HepG2 (cell line): ENCODE results near the gene DCTN4. TPM values are rescaled to one million over a fixed set of nuclear protein-coding genes. Genes with fewer than 3 reads are reported as not detected.

ENCODE experiments used
- ATAC-seq: fragments of 200-7000 bp; cut with Tn5 transposase; 3 replicates; pipeline ENCODE4 v1.9.1; 2020; ENCODE audit warnings: mild to moderate bottlenecking, moderate library complexity
- BruUV-seq: library from RNA; stranded (reverse); fragments of 400-500 nt; replicated peaks from 2 replicates; lab custom pipeline; 2021; lab: Mats Ljungman, UMichigan
- CTCF ChIA-PET: fragments of 300-600 bp; formaldehyde crosslinking; extraction: SDS; loops from one replicate; lab custom pipeline; 2021; ENCODE audit warnings: low total read pairs, inconsistent platforms, low intra/inter-chr PET ratio; lab: Yijun Ruan, JAX
- POLR2A ChIA-PET: fragments of 350-600 bp; sonication (Branson Sonifier 250); formaldehyde crosslinking; loops from one replicate; lab custom pipeline; 2020; ENCODE audit warnings: antibody characterized with exemption, inconsistent platforms; lab: Yijun Ruan, JAX
- DNase-seq: peaks from one replicate; pipeline ENCODE4 v3.0.0-alpha.2; 2015; ENCODE audit warnings: low spot score
- FAIRE-seq: peaks from 3 replicates; lab custom pipeline; 2011; peaks lifted over from hg19 to GRCh38; lab: Jason Lieb, UNC
- H2AFZ ChIP-seq: one replicate; pipeline ENCODE4 v1.6.1; 2011; ENCODE audit warnings: low read length, inconsistent platforms
- H3K27ac ChIP-seq: fragments of 300-600 bp; 3 replicates; pipeline ENCODE4 v1.8.0; 2011; ENCODE audit warnings: mixed run types, mild to moderate bottlenecking, mixed read lengths, low read length, inconsistent platforms; ENCODE audit not compliant: insufficient read depth; ENCODE audit errors: extremely low read length
- H3K27me3 ChIP-seq, 2 experiments: fragments of 200-600 bp in 1 of 2; 2 replicates in 1 of 2; 3 replicates in 1 of 2; pipeline versions ENCODE4 v1.6.0 to v1.8.0; 2011; ENCODE audit warnings: low read length in 2 of 2, mild to moderate bottlenecking in 2 of 2, moderate library complexity in 2 of 2, inconsistent platforms in 1 of 2; ENCODE audit not compliant: insufficient read depth in 2 of 2, control insufficient read depth in 1 of 2
- H3K36me3 ChIP-seq, 2 experiments: fragments of 200-600 bp in 1 of 2; replicated peaks in 1 of 2; 2 replicates in 1 of 2; 3 replicates in 1 of 2; pipeline versions ENCODE4 v1.5.1 to v1.8.0; 2011; ENCODE audit warnings: low read length in 2 of 2, inconsistent platforms in 1 of 2; ENCODE audit not compliant: insufficient read depth in 2 of 2, control insufficient read depth in 1 of 2
- H3K4me1 ChIP-seq: 2 replicates; pipeline ENCODE4 v1.5.1; 2012; ENCODE audit warnings: low read length, inconsistent platforms; ENCODE audit not compliant: insufficient read depth
- H3K4me2 ChIP-seq: 2 replicates; pipeline ENCODE4 v1.6.0; 2011; ENCODE audit warnings: low read depth, low read length, inconsistent platforms
- H3K4me3 ChIP-seq, 3 experiments: fragments of 200-600 bp in 1 of 3; sonication (generic), shearing (Covaris generic) in 1 of 3; replicated peaks in 1 of 3; 2 replicates each; pipeline ENCODE4 v1.5.1; 2011 to 2016; ENCODE audit warnings: low read length in 3 of 3, inconsistent platforms in 2 of 3, low read depth in 2 of 3, mild to moderate bottlenecking in 2 of 3, control low read depth in 1 of 3, mixed read lengths in 1 of 3; ENCODE audit not compliant: insufficient read depth in 1 of 3
- H3K79me2 ChIP-seq: one replicate; pipeline ENCODE4 v1.6.1; 2011; ENCODE audit warnings: low read length, inconsistent platforms; ENCODE audit not compliant: insufficient read depth
- H3K9ac ChIP-seq: 2 replicates; pipeline ENCODE4 v1.6.0; 2011; ENCODE audit warnings: mild to moderate bottlenecking, low read depth, low read length, inconsistent platforms; ENCODE audit not compliant: insufficient read depth
- H3K9me3 ChIP-seq: 2 replicates; pipeline ENCODE4 v1.5.1; 2012; ENCODE audit warnings: mild to moderate bottlenecking, low read length
- H4K20me1 ChIP-seq: 2 replicates; pipeline ENCODE4 v1.6.0; 2011; ENCODE audit warnings: inconsistent platforms, mild to moderate bottlenecking, low read length, moderate library complexity; ENCODE audit not compliant: insufficient read depth
- ATF7-NPFF ChIP-seq: sonication (generic); formaldehyde crosslinking; IDR thresholded peaks from 2 replicates; pipeline ENCODE4 v1.8.1; 2023; ENCODE audit warnings: mild to moderate bottlenecking, low read depth, missing genetic modification reagents, moderate library complexity
- GATA4 ChIP-seq: sonication (generic); IDR thresholded peaks from 2 replicates; pipeline ENCODE4 v1.6.1; 2016; ENCODE audit warnings: antibody characterized with exemption, low read depth, borderline replicate concordance
- MTERF4 ChIP-seq: sonication (generic); formaldehyde crosslinking; IDR thresholded peaks from 2 replicates; pipeline ENCODE4 v1.8.0; 2023; ENCODE audit warnings: mild to moderate bottlenecking, missing genetic modification reagents
- NFE2L2 ChIP-seq: fragments of 150-350 bp; IDR thresholded peaks from 2 replicates; pipeline ENCODE4 v1.6.1; 2014; ENCODE audit warnings: low read length
- PTBP1 ChIP-seq: fragments of 200-400 bp; formaldehyde crosslinking; IDR thresholded peaks from 2 replicates; pipeline ENCODE4 v1.6.1; 2018; ENCODE audit warnings: low read length, low read depth; ENCODE audit not compliant: poor library complexity, severe bottlenecking
- TEF ChIP-seq: sonication (generic); formaldehyde crosslinking; IDR thresholded peaks from 2 replicates; pipeline ENCODE4 v1.5.0; 2020; ENCODE audit warnings: missing genetic modification reagents
- ZNF556 ChIP-seq: sonication (generic); formaldehyde crosslinking; IDR thresholded peaks from 2 replicates; pipeline ENCODE4 v1.4.0; 2020; ENCODE audit warnings: mild to moderate bottlenecking, missing genetic modification reagents, borderline replicate concordance
- ZNF629 ChIP-seq: sonication (generic); formaldehyde crosslinking; conservative IDR thresholded peaks from 2 replicates; pipeline ENCODE4 v1.5.0; 2020; ENCODE audit warnings: missing genetic modification reagents
- WGBS: methylation state at CpG from one replicate; pipeline ENCODE4 v1.1.6; 2017; ENCODE audit warnings: low lambda C conversion rate; 5-methylcytosine and 5-hydroxymethylcytosine counted together
- in situ Hi-C: cut with HindIII; loops from 2 replicates; pipeline ENCODE4 v1.10.0; 2017; ENCODE audit warnings: low pct_unique_long_range_greater_than_20kb; ENCODE audit not compliant: extremely low pct_ligation_motif_present
- intact Hi-C: fragments of 100-400 bp; cut with micrococcal nuclease; formaldehyde crosslinking; loops from one replicate; pipeline ENCODE4 v1.10.0; 2022; ENCODE audit not compliant: unreplicated experiment
- polyA plus RNA-seq, 8 experiments: library from polyadenylated mRNA; depleted of rRNA in 3 of 8; stranded (reverse) in 7 of 8; unstranded in 1 of 8; fragments of >200 nt; fragmentation: Illumina TruSeq in 4 of 8; extraction: Trizol in 4 of 8; gene quantifications; 2 replicates each; pipeline versions ENCODE4 v1.2.1 to v1.2.3, GENCODE V29; 2011 to 2016; ENCODE audit warnings: low read depth in 4 of 8, missing spikeins in 1 of 8, mixed read lengths in 1 of 8; ENCODE audit not compliant: insufficient read depth in 1 of 8
- total RNA-seq, 5 experiments: library from RNA; depleted of rRNA; stranded (reverse); fragments of >200 nt; fragmentation: Illumina TruSeq; extraction: Trizol; gene quantifications; 2 replicates each; pipeline ENCODE4 v1.2.3, GENCODE V29; 2016; ENCODE audit warnings: low read depth in 1 of 5

DCTN4 gene
- total and polyA plus RNA-seq, 2 of the 13 experiments (the other 11 are each of a cell fraction or from before 2014, with no cell fraction given) = 24.1 to 26.9 TPM

- TF ChIP-seq MTERF4 (no peak), PTBP1 (no peak)
Measured at GRCh38 chr5:150660108-150660831, 98.5 kb downstream of the DCTN4 start (continued).

- H3K27me3 ChIP-seq = peaks cover 4 to 25% of the 10 kb centered on the region in 2 experiments; a peak in 3 of 5 replicates
- TF ChIP-seq GATA4 (no peak), NFE2L2 (no peak), ATF7-NPFF (CRISPR knock-in tag) (no peak), ZNF556 (CRISPR knock-in tag) (no peak), ZNF629 (CRISPR knock-in tag) (peak; percentile 70), TEF (CRISPR knock-in tag) (no peak)
- 4% methylated on average over 3 of the region's 11 CpGs for WGBS
- no peak overlapping the region for H3K27ac ChIP-seq
- H3K9ac ChIP-seq = no peak overlapping the region
- H2AFZ ChIP-seq = no peak overlapping the region
- ChIA-PET CTCF (no interaction called here), POLR2A (interaction anchor here (0.5 kb wide), 1 partner anchor 116 kb away, joined by 3 read pairs; no protein-coding TSS in a partner anchor)
- DNase-seq (no peak), FAIRE-seq (no peak), ATAC-seq (no peak)
- H3K36me3 ChIP-seq = no peaks in the 10 kb centered on the region
- no TSS peak for BruUV-seq
- H4K20me1 ChIP-seq = no peaks in the 10 kb centered on the region
- peaks cover 18% of the 10 kb centered on the region for H3K4me1 ChIP-seq
- H3K4me3 ChIP-seq = no peak overlapping the region
- intact Hi-C loops (loop anchor here (5.0 kb wide), 2 partner anchors 67 to 188 kb away; partner anchors contain the start of gene IRGM), in situ Hi-C loops (loop anchor here (5.0 to 25.0 kb wide), 2 partner anchors 97 to 197 kb away; no protein-coding TSS in a partner anchor)
- no peak overlapping the region for H3K4me2 ChIP-seq
- no peaks in the 10 kb centered on the region for H3K9me3 ChIP-seq
- H3K79me2 ChIP-seq = no peaks in the 10 kb centered on the region
Measured at GRCh38 chr5:150659360-150660107, 99.3 kb downstream of the DCTN4 start.
